K562 (cell line): ENCODE measurements around the gene ARHGAP26.

Experiments used
- BHLHE40 ChIP-seq: IDR thresholded peaks from 2 replicates; pipeline ENCODE4 v1.6.1; 2011; ENCODE audit warnings: low read length, improper control_type of control experiment
- HOMEZ ChIP-seq: fragments of 250-450 bp; sonication (Bioruptor Pico); IDR thresholded peaks from 2 replicates; pipeline ENCODE4 v1.4.0; 2020; ENCODE audit warnings: mild to moderate bottlenecking, moderate library complexity
- IRF2 ChIP-seq: sonication (generic); formaldehyde crosslinking; IDR thresholded peaks from 2 replicates; pipeline ENCODE4 v1.8.1; 2022; ENCODE audit warnings: mild to moderate bottlenecking, missing genetic modification reagents
- POLR2A ChIP-seq: fragments of 450-650 bp; conservative IDR thresholded peaks from 2 replicates; pipeline ENCODE4 v1.6.1; 2016
- POLR2AphosphoS5 ChIP-seq: IDR thresholded peaks from 2 replicates; pipeline ENCODE4 v1.6.1; 2011; ENCODE audit warnings: mild to moderate bottlenecking, low read depth, low read length, moderate library complexity; ENCODE audit not compliant: control insufficient read depth, insufficient read depth
- TAF1 ChIP-seq: IDR thresholded peaks from 2 replicates; pipeline ENCODE4 v1.6.1; 2011; ENCODE audit warnings: mild to moderate bottlenecking, low read length, moderate library complexity; ENCODE audit not compliant: insufficient read depth, control insufficient read depth, severe bottlenecking; ENCODE audit errors: extremely low read depth
- ZNF23 ChIP-seq: fragments of 250-450 bp; sonication (Bioruptor Pico); IDR thresholded peaks from 2 replicates; pipeline ENCODE4 v1.4.0; 2020; ENCODE audit warnings: mild to moderate bottlenecking

DNA sequence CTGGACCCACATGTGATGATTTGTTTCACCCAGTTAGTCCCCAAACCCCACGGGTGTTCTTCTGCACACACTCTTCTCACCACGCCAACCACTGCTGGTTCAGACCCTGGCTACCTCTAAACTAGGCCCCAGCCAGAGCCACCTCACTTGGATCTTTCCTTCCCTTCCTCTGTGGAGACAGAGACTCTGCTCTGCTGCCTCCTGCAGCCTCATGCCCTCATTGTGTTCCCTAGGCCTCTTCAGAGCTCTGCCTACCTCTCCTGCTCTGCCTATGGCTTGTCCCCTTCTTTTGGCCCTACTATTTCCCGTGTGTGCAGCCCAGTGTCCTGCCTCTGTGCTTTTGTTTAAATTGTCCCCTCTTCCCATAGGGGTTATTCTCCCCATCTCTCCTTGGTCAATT lies 79.7 kb downstream of the ARHGAP26 start:
- TF ChIP-seq BHLHE40 = no peak
- TF ChIP-seq HOMEZ (CRISPR knock-in tag) = no peak
- TF ChIP-seq IRF2 (CRISPR knock-in tag) = no peak
- no peak for TF ChIP-seq POLR2A
- no peak for TF ChIP-seq ZNF23
- TF ChIP-seq POLR2AphosphoS5 = no peak
- no peak for TF ChIP-seq TAF1
